GM23248 (cell line): ENCODE results near the gene TMEM132A. TPM values are rescaled to one million over a fixed set of nuclear protein-coding genes. Genes with fewer than 3 reads are reported as not detected.
A peak's percentile ranks its signal among the peaks of the same experiment; 100 is the strongest.

Experiments
- DNase-seq: peaks from one replicate; pipeline ENCODE4 v3.0.0-alpha.2; 2015
- H2AFZ ChIP-seq: fragments of 200-600 bp; sonication (generic); 2 replicates; pipeline ENCODE4 v1.6.1; 2016; ENCODE audit warnings: antibody characterized with exemption
- H3F3A ChIP-seq: fragments of 200-600 bp; sonication (generic); 2 replicates; pipeline ENCODE4 v1.6.1; 2016; ENCODE audit warnings: mild to moderate bottlenecking, antibody characterized with exemption, mixed run types; ENCODE audit not compliant: insufficient read depth
- H3K27ac ChIP-seq: fragments of 200-600 bp; sonication (generic); 2 replicates; pipeline ENCODE4 v1.5.1; 2016; ENCODE audit warnings: mild to moderate bottlenecking
- H3K27me3 ChIP-seq: fragments of 200-600 bp; sonication (generic); replicated peaks from 2 replicates; pipeline ENCODE4 v1.6.1; 2016; ENCODE audit warnings: mild to moderate bottlenecking; ENCODE audit not compliant: insufficient read depth
- H3K36me3 ChIP-seq: fragments of 200-600 bp; sonication (generic); 2 replicates; pipeline ENCODE4 v1.6.1; 2016; ENCODE audit warnings: low read depth, mild to moderate bottlenecking
- H3K4me1 ChIP-seq: fragments of 200-600 bp; sonication (generic); 2 replicates; pipeline ENCODE4 v1.6.1; 2016; ENCODE audit warnings: mild to moderate bottlenecking; ENCODE audit not compliant: insufficient read depth
- H3K4me2 ChIP-seq: fragments of 200-600 bp; sonication (generic); one replicate; pipeline ENCODE4 v1.6.1; 2016; ENCODE audit warnings: mild to moderate bottlenecking; ENCODE audit not compliant: unreplicated experiment
- H3K4me3 ChIP-seq: fragments of 200-600 bp; sonication (generic); 2 replicates; pipeline ENCODE4 v1.5.1; 2016; ENCODE audit warnings: mild to moderate bottlenecking
- H3K79me2 ChIP-seq: fragments of 200-600 bp; sonication (generic); 2 replicates; pipeline ENCODE4 v1.6.1; 2016; ENCODE audit warnings: mild to moderate bottlenecking; ENCODE audit not compliant: insufficient read depth
- H3K9ac ChIP-seq: fragments of 200-600 bp; sonication (generic); 2 replicates; pipeline ENCODE4 v1.6.1; 2016; ENCODE audit warnings: mild to moderate bottlenecking
- H3K9me2 ChIP-seq: fragments of 200-600 bp; sonication (generic); 2 replicates; pipeline ENCODE4 v1.6.1; 2016; ENCODE audit warnings: mixed run types, mild to moderate bottlenecking, moderate library complexity; ENCODE audit not compliant: insufficient read depth
- H3K9me3 ChIP-seq: fragments of 200-600 bp; sonication (generic); one replicate; pipeline ENCODE4 v1.6.1; 2017; ENCODE audit warnings: low read depth
- H4K20me1 ChIP-seq: fragments of 200-600 bp; sonication (generic); 2 replicates; pipeline ENCODE4 v1.6.0; 2016; ENCODE audit not compliant: insufficient read depth
- EZH2 ChIP-seq: fragments of 200-600 bp; sonication (generic); IDR thresholded peaks from 2 replicates; pipeline ENCODE4 v1.6.1; 2018; ENCODE audit warnings: antibody characterized with exemption, mild to moderate bottlenecking; ENCODE audit not compliant: insufficient read depth, poor library complexity, severe bottlenecking
- EZH2phosphoT487 ChIP-seq: fragments of 200-600 bp; sonication (generic); IDR thresholded peaks from 2 replicates; pipeline ENCODE4 v1.6.1; 2018; ENCODE audit warnings: antibody characterized with exemption, moderate library complexity, mild to moderate bottlenecking, low read depth; ENCODE audit not compliant: insufficient read depth
- whole genome bisulfite sequencing, 2 experiments: methylation state at CpG; one replicate each; pipeline ENCODE4 v1.1.6; 2015 to 2017; ENCODE audit warnings: low lambda C conversion rate in 2 of 2, low coverage in 1 of 2; ENCODE audit errors: missing lambda C conversion rate in 2 of 2; 5-methylcytosine and 5-hydroxymethylcytosine counted together
- in situ Hi-C: fragments of 300-500 bp; cut with MboI; formaldehyde crosslinking; loops from 2 replicates; pipeline ENCODE4 v1.15.0; 2020
- polyA plus RNA-seq: library from polyadenylated mRNA; unstranded; fragments of >200 nt; fragmentation: Nextera tagmentation; extraction: Ambion mirVana; gene quantifications from 2 replicates; pipeline ENCODE4 v1.2.1, GENCODE V29; 2016
- total RNA-seq: library from RNA; depleted of rRNA; stranded (reverse); fragments of >200 nt; shearing (Covaris generic); gene quantifications from 2 replicates; pipeline ENCODE4 v1.2.3, GENCODE V29; 2014

The TMEM132A gene
- total and polyA plus RNA-seq, 2 experiments from 2014 or later: 10.1 to 28.2 TPM

DNA sequence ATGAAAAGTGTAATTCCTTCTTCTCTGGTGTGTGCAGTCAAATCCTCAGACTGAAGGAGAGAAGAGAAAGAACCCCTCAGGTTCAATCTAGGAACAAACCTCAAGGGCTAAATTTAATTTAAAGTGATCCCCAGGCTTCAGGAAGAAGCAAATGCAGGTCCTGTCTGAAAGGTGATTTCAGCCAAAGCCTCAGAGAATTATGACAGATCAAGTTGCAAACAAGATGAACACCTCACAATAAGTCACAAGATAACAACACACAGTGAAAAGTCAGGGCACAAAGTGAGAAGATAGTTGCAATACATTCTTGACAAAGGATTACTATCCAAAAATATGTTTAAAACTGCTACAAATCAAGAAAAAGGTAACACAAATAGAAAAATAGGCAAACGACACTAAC lies 45.2 kb upstream of the TMEM132A start:
- Histone ChIP-seq H3K4me2 (no peak overlapping the region), H3F3A (no peaks in the 10 kb centered on the region), H3K36me3 (no peaks in the 10 kb centered on the region), H3K27ac (no peak overlapping the region), H3K9me2 (no peaks in the 10 kb centered on the region), H3K4me1 (no peaks in the 10 kb centered on the region), H3K9me3 (no peaks in the 10 kb centered on the region), H3K9ac (no peak overlapping the region), H3K27me3 (no peaks in the 10 kb centered on the region), H2AFZ (no peak overlapping the region), H3K79me2 (no peaks in the 10 kb centered on the region), H3K4me3 (no peak overlapping the region), H4K20me1 (no peaks in the 10 kb centered on the region)
- no peak for TF ChIP-seq EZH2phosphoT487
- no peak for TF ChIP-seq EZH2
- in situ Hi-C loops: no loop called here
- WGBS, 2 experiments: 93 to 98% methylated on average over 1 of the region's 1 CpG
- no peak for DNase-seq

DNA sequence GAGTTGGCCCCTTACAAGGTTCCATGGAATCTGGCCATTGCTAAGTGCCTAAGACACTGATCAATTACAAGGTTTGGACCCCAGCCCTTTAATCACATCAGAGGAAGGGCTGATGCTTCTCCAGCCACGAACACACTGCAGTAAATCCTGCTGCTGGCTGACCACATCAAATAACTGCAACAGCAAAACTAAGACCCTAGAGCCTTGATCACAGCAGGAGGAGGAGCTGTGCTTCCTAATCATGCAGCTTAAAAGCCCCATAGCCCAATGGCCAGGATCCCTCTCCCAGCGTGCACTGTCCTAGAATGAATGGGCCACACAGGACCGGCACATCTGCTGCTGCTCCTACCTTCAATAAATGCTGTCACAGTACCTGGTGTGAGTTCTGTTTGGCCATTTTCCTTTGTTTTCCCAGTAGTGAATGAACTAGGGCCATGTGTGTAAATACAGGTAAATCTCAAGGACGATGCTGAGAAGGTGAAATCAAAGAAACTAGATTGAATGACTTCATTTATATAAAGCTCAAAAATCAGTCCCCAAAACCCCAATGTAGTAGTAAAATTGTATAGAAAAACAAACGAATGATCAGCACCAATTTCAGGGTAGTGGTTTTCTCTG lies 44.2 kb upstream of the TMEM132A start:
- Histone ChIP-seq H3K27ac (no peak overlapping the region), H3K4me2 (no peak overlapping the region), H3K36me3 (no peaks in the 10 kb centered on the region), H3K79me2 (no peaks in the 10 kb centered on the region), H3K27me3 (no peaks in the 10 kb centered on the region), H3K4me3 (no peak overlapping the region), H2AFZ (no peak overlapping the region), H3K9ac (no peak overlapping the region), H3K9me2 (no peaks in the 10 kb centered on the region), H3F3A (no peaks in the 10 kb centered on the region), H4K20me1 (no peaks in the 10 kb centered on the region), H3K9me3 (no peaks in the 10 kb centered on the region), H3K4me1 (no peaks in the 10 kb centered on the region)
- 72 to 82% methylated on average over 5 of the region's 5 CpGs for WGBS, 2 experiments
- no peak for DNase-seq
- in situ Hi-C loops: no loop called here
- no peak for TF ChIP-seq EZH2
- no peak for TF ChIP-seq EZH2phosphoT487

DNA sequence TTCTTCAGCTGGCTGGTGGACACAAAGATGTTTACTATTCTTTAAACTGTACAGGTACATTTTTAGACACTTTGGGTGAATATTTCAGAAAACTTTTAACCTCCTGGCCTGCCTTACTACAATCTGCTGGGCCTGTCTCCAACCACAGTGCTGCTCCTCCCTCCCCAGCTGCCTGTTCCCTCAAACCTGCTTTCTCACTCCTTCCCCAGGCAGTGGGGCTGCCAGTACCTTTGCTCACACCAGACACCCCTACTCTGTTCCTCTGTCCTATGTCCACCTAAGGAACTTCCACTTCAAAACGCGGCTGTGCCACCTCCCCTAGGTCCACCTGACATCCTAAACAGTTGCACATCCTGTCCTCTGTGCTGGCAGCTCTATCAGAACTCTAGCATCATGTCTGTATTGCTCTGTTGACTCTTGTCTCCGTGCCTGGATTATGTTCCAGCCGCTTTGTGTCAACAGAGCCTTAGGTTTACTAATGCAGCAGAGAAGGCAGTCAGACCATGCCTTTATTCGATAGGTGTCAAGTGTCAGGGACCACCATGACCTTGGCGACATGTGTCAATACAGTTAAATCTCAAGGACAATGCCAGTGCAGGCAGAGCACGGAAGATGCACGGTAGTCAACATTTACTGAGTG lies 43.5 kb upstream of the TMEM132A start:
- Histone ChIP-seq H3K9me3 (no peaks in the 10 kb centered on the region), H3K4me3 (no peak overlapping the region), H3K79me2 (no peaks in the 10 kb centered on the region), H3K9me2 (no peaks in the 10 kb centered on the region), H2AFZ (no peak overlapping the region), H3K27me3 (no peaks in the 10 kb centered on the region), H3K4me1 (no peaks in the 10 kb centered on the region), H3K9ac (no peak overlapping the region), H3K27ac (no peak overlapping the region), H4K20me1 (no peaks in the 10 kb centered on the region), H3K36me3 (no peaks in the 10 kb centered on the region), H3K4me2 (no peak overlapping the region), H3F3A (no peaks in the 10 kb centered on the region)
- DNase-seq: no peak
- in situ Hi-C loops: no loop called here
- TF ChIP-seq EZH2 (no peak), EZH2phosphoT487 (no peak)
- WGBS, 2 experiments: 76% methylated on average over 8 of the region's 8 CpGs

GRCh38 chr11:60887556-60887955 lies 36.7 kb upstream of the TMEM132A start:
- no peak for TF ChIP-seq EZH2
- Histone ChIP-seq H3K36me3 (no peaks in the 10 kb centered on the region), H3K9me2 (no peaks in the 10 kb centered on the region), H3K4me1 (no peaks in the 10 kb centered on the region), H3K27ac (no peak overlapping the region), H3K4me2 (no peak overlapping the region), H3K27me3 (no peaks in the 10 kb centered on the region), H2AFZ (no peak overlapping the region), H3K4me3 (no peak overlapping the region), H4K20me1 (no peaks in the 10 kb centered on the region), H3K79me2 (no peaks in the 10 kb centered on the region), H3K9me3 (no peaks in the 10 kb centered on the region), H3K9ac (no peak overlapping the region), H3F3A (no peaks in the 10 kb centered on the region)
- peak; percentile 69 for DNase-seq
- 60 to 65% methylated on average over 5 of the region's 5 CpGs for WGBS, 2 experiments
- in situ Hi-C loops: no loop called here
